A172 (cell line): ENCODE results near the gene BRINP3. TPM values are rescaled to one million over a fixed set of nuclear protein-coding genes. Genes with fewer than 3 reads are reported as not detected.
"Not testable (repeated sequence)": the region's sequence is repeated elsewhere in the genome, so short reads cannot be mapped to it uniquely, and the experiment has no call there.

Source experiments
- DNase-seq: peaks from one replicate; pipeline ENCODE4 v3.0.0-alpha.2; 2015; ENCODE audit warnings: low spot score
- total RNA-seq: library from RNA; depleted of rRNA; stranded (reverse); fragments of >200 nt; shearing (Covaris generic); gene quantifications from 2 replicates; pipeline ENCODE4 v1.2.3, GENCODE V29; 2014

Gene BRINP3
- total RNA-seq, 1 experiment from 2014 or later, result not detected

DNA sequence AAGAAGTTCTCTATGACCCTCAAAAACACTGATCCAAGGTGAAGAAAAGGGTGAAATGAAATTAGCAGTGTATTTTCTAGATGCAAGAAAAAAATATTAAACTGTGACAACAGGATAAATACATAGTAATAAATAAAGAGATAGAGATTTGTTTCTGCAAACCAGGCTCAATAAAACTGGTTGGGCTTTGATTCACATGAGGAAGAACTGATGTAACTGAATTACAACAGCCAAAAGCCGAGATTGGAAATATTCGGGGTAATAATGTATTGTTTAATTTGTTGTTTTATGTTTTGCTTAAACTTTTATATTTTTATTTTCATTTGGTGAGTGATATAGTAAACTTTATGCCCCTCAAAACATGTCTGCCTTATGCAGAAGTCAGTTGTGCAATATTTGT, 285.0 kb downstream of the BRINP3 start:
- DNase-seq, result no peak

DNA sequence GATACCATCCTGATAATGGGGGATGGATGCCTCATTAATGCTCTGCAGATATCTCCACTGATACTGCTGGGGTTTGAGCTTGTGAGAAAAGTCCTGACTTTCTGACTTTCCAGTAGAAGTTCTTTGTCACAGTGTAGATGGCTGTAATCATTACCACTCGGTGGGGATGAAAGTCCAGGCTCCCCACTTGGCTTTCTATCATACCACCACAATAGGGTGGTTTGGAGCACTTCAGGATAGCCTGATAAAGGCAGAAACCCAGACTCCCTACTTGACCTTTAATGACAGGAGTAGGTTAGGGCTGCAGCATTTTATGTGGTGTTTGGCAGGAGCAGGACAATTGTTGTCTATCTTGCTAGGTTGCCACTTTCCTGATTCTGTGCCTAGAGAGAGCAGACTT, 294.1 kb downstream of the BRINP3 start:
- no peak for DNase-seq

DNA sequence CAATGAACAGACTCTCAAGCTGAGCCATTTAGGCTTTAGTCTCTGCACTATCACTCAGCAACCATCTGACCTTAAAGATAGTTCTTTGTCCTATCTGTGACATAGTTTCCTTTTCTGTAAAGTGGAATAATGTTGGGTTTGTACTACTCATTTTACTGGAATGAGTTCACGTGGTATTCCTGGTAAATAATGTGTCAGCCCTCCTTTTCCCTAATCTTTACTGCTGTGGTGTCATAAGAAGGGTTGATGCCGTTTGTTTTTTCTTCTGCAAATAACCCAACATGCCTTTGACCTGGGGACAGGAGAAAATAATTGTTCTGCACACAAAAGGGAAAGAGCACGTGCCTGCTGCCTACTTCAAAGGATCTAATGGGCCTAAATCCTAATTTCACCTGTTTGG, 297.8 kb downstream of the BRINP3 start:
- peak; percentile 71 for DNase-seq

DNA sequence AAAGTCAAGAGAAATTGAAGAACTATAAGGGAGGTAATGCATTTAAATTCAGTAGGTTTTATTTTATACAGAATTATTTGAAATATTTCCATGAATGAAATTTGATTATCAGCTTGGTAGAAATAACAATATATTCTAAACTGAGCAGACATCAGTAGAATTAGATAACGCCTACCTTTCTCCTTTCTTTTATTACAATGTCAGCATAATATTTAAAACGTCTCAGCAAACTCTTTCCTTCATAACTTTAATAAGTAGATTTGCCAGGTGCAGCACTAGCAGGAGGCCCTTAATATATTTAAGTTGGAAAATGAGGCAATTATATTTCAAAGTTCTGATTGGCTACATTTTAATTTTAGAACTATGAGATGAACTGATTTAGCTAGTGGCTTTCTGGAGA, 298.8 kb downstream of the BRINP3 start:
- DNase-seq, result no peak

DNA sequence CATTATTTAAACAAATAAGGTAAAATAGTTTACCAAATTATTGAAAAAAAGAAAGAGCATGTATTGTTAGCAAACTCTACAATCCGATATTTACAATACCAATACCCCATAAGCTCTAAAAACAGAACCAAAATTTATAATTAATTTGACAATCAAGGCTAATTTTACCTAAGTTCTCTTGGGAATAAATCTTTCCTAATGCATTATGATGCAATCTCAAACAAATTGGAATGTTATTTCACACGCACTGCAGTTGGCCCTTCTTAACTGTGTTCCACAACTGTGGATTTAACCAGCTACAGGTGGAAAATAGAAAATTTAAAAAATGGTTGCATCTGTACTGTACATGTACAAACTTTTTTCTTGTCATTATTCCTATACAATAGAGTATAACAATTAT, 300.1 kb downstream of the BRINP3 start:
- no peak for DNase-seq

DNA sequence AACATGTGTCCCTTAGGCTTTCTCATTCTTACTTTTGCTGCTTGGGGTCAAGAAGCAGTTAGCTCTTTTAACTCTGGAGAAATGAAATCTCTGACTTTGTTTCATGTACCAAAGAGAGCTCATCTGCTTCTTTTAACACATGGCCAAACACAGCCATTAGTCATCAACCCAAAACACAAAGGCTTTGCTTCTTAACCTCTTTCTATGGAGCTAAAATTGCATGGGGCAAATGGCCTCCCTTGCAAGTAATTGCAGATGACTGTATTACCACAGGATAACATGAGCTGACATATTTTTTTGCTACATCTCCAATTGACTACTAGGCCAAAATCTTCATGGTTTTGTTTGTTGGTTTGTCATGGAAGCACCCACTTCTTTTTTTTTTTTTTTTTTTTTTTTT, 300.9 kb downstream of the BRINP3 start:
- no peak for DNase-seq

DNA sequence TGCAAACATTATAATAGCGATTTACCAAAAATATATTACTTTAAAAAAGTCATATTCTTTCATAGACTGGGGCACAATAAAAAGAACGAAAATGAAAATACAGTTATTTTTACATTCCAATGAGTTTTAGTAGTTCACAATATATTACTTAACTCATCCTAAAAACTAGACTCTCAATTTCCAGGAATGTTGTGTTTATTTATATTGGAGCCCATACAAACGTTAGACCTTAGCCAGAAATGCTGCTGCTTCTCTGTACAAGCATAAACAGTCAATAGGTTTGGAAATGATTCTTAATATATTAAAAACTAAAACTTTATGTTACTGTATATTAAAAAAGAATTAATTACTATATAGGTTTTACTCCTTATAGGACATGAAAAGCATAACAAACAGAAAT, 302.3 kb downstream of the BRINP3 start:
- no peak for DNase-seq

DNA sequence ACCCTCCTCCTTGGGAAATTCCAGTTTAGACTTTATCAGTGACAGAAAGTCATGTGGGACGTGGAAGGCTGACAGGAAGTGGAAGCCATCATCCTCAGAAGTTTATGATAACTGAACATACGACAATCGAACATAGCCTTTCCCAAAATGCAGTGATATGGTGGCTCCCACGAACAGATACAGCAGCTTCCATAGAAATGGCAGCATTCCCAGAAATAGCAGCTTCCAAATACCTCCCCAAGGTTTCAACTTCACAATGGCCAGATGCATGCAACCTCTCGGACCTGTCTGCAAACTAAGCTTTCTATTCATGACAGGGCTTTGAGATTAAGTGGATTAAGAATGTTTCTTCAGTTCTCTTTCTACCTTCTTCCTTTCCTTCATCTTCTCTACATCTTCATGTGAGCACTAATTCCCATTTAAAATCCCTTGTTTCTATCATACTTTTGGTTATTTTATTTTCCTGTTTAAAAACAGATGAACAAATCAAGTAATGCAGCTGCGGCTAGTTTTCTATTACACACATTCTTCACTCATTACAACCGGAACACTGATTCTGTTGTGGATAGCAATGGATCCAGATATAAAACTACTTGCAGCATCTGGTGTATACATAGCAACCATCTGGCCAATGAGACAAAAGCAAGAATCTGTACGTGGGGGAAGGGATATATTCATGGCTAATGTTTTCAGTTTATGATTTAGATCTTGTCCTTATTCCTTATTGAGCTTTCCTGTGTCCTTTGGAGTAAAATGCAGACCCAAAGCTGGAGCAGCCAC, 304.8 kb downstream of the BRINP3 start:
- no peak for DNase-seq

DNA sequence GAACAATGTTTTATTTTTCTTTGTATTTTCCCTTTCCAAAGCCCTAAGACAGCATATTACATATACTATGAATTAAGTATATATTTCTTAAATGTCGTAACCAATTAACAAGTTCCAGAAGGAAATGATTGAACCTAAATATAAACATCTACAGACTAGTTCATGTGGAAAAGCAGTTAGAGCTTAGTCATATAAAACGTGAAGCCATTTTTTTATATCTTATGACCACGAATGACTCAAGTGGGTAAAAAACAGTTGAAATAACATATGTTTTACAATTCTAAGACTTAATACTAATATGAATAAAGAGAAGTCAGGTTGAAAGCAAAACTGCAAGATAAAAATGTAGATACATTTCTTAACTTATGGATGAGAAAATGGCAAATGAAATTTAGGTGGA, 307.3 kb downstream of the BRINP3 start:
- DNase-seq, result no peak

DNA sequence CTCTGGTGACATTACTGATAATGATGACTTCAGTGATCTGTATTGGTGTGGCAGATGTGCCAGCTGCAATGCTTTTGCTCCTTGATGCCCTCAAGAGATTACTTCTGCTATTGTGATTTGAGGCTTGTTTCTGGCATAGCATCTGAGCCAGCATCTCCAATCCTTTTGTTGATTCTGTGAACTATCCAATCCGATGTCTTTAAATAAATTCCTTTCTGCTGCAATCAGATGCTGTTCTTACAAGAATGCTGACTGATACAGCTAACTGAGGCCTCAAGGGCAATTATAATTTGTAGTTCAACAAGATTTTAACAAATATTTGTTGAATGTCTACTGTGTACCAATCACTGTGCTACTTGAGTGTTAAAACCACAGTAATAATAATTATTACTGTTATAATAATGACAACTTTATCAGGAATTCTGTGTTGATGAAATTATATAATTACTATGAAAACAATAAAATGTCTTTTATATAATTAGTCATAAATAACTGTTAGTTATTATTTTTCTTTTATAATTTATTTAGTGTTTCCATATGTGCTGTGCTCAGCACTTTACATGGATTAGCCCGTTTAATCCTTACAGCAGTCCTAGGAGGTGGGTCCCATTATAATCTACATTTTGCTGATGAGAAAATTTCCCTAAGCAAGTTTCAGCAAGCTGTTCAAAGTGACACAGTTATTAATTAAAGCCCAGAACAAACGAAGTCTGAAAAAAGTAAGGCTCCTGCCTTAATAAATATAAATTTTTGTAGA, 308.2 kb downstream of the BRINP3 start:
- DNase-seq, result peak; percentile 64

DNA sequence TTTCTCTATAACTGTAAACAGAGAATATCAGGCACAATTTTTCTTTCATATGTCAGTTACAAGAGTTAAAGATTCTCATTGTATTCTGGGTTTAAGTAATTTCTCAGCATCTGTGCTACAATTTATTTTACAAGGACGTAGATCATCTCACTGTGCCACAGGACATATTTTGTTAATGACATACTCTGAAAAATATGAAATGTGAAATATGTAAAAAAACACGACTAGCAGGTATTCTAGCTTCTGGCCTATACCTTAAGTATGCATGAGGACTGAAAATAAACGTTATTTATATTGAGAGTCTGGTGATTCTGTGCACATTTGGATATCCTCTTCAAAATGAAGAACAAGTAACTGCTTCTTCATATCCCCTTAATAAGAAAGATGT, 308.8 kb downstream of the BRINP3 start:
- no peak for DNase-seq

DNA sequence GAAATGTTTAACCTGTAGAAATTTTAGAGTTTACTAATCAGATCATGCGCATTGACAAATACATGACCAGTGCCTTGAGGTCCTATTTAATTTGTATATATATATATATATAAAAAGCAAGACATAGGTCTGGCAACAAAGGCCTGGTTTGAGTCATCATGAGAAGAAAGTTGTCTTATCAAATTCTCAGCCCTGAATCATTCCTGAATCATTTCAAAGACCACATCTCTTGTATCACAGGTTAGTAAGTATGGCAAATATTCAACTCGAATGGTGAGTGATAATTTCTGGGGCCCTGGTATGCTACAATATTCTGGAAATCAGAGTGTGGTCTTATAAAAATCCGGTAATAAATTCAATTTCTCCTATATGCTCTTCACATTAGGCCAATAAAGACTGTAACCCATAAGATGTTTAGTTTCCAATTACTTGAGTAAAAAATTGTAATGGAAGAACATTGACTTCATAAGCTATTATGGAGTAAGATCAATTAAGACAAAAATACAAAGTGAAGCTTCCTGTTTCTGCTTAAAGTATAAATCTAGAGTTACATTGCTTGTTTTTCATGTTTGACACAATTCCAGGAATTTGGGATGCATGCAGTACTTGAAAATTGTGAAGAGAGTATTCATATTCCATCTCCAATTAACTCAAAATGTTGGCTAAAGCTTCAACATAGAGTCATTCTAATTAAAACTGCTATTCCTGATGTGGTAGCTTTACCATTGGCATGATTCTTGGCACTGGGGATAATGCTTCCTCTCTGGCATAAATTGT, 309.4 kb downstream of the BRINP3 start:
- DNase-seq, result peak; percentile 91

DNA sequence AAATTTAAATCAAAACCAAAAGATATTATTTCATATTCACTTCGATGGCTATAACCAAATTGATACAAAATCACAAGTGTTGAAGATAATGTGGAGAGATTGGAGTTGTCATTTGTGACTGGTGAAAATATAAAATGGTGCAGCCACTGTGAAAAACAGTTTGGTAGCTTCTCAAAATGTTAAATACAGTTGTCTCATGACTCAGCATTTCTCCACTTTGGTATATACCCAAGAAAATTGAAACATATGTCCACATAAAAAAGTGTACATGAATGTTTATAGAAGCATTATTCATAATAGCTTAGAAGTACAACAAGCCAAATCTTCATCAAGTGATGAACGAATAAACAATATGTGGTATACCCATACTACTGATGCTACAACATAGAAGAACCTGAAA, 318.5 kb downstream of the BRINP3 start:
- no peak for DNase-seq

DNA sequence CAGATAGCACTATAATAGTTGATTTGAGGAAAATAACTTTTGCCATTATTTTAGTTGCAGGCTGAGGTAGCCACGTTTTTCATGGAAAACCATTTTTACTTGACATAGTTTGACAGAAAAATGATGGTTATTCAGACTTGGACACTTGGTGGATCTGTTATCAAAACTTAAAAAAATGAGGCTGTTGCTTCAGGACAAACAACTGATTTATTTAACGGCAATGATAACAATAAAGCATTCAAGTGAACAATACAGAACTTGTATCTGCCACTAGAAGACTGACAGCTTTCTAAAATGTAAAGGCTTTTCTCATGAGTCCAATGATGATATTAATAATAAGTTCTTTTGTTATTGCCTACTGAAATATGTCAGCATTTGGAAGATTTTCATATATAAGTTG, 322.9 kb downstream of the BRINP3 start:
- no peak for DNase-seq

DNA sequence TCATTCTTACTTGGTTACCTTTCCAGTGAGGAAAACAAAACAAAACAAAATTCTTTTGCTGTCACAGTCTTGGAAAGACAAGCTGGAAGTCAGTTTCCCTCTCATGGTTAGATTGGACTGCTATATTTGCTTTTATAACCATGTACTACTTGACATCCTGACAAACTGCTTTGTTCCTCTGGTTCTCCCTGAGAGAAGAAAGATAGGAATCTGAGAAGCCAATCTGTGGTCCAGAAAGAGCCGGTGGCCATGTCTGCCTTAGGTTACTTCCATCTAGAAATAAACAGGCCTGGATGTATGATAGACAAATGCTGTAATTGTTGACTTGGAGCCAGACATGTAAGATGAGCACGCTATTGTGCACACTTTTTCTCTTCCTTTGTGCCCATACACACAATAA, 330.0 kb downstream of the BRINP3 start:
- no peak for DNase-seq

DNA sequence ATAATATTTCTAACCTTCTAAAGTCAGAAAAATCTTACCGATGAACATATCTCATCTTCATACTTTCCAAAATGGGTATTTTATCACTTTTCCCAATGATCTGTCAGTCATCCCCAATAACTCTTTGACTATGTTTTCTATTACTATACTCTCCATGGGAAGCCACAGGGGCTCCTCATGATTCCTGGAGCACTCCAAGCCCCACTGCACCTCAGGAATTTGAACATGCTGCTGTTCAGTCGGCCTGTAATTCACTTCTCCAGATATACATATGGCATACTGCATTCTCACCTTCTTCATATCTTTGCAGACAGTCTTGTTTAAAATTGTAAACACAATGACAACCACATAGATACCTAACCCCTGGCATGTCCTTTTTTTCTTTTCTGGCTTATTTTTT, 333.0 kb downstream of the BRINP3 start:
- no peak for DNase-seq

DNA sequence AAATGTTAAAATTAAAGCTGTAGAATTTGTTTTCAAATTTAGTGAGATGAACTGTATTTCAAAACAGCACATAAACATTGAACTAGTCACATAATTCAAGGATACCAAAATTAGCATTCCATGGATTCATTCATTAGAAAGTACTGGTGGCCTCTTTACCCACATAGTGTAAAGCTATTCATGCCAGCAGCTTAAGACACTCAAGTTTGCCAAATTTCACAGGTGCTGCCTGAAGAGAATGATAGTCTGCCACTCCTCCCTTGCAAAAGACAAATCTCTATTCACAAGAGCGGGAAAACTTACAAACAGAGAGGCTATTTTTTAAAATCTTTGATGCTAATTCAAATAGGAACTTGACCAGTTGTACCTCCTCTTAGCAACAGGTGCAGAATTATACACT, 337.0 kb downstream of the BRINP3 start:
- no peak for DNase-seq

DNA sequence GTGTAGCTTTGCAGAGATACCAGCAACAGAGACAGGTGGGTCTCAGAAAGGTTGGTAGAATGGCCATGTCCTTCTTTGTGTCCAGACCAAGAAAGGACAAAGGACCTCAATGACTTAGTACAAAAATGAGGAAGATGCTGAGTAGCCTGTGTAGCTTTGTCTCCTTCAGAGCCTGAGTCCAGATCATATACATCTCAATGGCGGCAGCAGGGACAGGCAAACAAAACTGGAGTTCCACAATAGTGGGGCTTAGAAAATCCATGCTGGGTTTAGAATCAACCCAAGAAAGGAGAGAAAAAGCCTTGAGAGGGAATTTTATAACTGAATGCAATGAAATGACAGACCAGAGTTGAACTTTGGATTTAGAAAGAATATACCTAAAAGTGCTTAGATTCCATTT, 339.0 kb downstream of the BRINP3 start:
- no peak for DNase-seq

DNA sequence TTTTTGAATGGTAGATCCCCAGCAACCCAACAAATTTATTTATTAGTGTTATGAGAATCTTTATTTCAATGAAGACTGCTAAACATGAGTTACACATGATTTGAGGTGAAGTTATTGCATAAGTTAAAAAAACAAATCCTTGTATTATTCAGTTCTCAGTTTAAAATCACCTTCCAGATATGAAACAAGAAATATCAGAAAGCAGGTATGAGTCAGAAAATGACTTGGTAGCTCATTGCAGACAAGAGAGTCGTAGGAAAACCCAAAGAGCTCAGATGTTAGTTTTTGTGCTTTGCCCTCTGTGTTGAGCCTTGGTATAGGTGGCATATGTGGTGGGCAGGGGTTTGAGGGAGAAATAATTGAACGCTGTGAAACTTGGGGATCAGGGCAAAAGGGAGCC, 339.4 kb downstream of the BRINP3 start:
- no peak for DNase-seq

DNA sequence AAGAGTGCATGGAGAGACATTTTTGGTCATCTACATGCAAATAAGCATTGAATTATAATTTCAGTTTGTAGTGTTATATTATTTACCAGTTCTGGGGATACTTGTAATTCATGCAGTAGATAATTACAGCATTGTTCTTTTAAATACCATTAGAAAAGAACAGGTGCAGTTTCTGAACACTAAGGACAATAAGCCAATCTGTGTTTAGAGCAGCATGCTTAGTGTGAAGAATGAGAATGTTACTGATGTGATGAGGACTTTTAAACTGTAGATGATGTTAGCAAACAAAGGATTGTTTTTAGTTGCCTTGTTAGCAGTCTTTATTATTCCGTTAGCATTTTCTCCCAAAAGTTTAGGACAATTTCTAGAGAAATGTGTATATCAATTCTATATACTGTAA, 348.3 kb downstream of the BRINP3 start:
- DNase-seq, result no peak

DNA sequence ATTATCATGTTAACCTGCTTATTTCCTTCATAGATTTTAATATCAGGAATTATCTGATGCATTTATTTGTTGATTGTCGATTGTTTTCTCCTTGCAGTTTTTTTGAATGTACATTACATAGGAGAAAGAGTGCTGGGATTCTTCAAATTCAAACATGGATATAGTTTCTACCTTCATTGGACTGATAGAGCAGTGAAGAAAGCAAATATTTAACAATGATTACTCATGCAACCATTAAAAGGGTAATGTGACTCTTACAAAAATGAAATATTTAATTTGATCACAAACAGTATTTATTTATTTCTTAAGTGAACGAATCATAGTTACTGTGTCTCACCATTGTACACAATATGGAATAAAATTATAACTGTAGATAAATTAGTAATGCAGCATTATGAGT, 350.9 kb downstream of the BRINP3 start:
- no peak for DNase-seq

DNA sequence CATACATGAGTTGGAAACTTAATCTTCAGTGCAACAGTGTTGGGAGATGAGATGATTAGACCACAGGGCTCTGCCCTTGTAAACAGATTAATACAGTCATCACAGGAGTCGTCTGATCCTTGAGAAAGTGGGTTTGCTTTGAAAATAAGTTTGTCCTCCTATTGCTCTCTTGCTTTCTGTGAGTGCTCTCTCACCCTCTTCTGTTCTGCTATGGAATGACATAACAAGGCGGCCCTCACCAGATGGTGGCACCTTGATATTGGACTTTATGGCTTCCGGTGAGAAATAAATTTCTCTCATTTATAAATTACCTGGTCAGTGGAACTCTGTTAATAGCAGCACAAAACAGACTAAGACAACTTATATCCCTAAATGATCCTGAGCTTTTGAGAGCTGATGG, 353.6 kb downstream of the BRINP3 start:
- DNase-seq, result no peak

DNA sequence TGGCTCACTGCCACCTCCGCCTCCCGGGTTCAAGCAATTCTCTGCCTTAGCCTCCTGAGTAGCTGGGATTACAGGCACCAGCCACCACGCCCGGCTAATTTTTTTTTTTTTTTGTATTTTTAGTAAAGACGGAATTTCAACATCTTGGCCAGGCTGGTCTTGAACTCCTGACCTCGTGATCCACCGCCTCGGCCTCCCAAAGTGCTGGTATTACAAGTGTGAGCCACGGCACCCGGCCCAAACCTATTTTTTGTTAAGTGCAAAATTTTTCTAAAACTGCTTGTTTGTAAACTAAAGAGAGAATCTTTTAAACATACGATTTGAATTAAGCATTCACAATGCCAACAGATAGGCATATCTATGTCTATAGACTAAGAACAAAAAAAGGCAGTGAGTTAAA, 357.1 kb downstream of the BRINP3 start:
- DNase-seq, result not testable (repeated sequence)
